ENCODE results near the gene LIN7C.
A peak's percentile ranks its signal among the peaks of the same experiment; 100 is the strongest.

LIN7C gene

GRCh38 chr11:27444801-27445215, 61.8 kb downstream of the LIN7C start:
- DNase-seq, result peak; percentile 86 to 96
